Stimulated activated CD4-positive, alpha-beta T cell treated with anti-CD3 and anti-CD28 coated beads, Interleukin-1b, Interleukin-23, amount 100 ng/mL, for 48 hours (primary cell): ENCODE measurements around the gene WFDC1.
A peak's percentile ranks its signal among the peaks of the same experiment; 100 is the strongest.

ENCODE experiments used
- DNase-seq: peaks from one replicate; pipeline ENCODE4 v3.0.0-alpha.2; 2020

WFDC1 gene, protein sequence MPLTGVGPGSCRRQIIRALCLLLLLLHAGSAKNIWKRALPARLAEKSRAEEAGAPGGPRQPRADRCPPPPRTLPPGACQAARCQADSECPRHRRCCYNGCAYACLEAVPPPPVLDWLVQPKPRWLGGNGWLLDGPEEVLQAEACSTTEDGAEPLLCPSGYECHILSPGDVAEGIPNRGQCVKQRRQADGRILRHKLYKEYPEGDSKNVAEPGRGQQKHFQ

DNA sequence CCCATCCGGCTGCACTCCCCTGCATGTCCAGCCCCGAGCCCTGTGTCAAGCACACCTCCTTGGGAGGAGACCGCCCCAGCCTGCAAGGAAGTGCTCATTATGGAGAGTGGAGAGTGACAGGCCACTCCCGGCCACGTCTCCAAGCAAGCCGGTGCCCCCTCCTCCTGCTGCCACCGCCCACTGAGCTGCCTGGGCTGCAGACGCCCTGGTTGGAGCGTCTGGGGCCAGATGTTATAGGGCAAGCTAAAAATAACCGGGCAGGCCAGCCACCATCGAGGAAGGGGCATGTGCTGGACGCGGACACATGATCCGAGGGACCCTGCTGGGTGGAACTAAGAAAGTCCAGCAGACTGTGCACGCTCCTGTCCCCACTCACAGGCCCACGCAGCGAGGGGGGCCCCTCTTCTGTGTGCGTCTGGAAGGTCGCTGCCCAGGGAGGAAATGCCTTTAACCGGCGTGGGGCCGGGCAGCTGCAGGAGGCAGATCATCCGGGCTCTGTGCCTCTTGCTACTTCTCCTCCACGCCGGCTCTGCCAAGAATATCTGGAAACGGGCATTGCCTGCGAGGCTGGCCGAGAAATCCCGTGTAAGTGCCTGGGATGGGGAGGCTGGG, at the start of gene WFDC1:
Gene WFDC1 (plus strand): TSS at position 348 of the 612 bp plus-strand sequence. CDS start 94 bp downstream, at position 442.
- DNase-seq = no peak

DNA sequence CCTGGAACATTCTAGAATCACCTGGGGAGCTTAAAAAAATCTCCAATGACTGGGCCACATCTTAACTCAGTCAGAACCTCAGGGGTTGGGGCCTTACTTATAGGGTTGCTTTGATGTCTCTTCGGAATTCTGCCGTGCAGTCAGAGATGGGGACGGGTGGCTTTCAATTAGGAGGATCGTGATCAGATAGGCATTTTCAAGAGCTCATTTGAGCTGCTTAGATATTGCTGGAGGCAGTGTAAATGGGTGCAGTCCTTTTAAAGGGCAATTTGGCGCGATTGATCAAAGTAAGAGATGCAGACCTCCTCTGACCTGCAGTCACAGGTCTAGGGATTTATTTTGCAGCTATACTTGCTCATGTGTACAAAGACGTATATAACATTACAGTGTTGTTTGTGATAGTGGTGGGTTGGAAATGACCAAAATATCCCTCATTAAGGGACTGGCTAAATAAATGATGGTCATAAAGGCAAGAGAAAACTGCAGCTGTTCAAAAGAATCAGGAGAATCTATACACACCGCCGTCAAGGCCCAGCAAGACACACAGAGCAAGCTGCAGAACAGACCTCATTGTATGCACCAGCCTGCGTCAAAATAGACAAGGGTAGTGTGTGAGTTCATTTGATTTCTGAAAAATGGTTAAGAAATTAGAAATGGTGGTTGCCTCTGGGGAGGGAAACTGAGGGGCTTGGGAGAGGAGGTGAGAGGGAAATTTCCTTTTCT, 48.6 kb upstream of the WFDC1 start:
- DNase-seq = no peak

DNA sequence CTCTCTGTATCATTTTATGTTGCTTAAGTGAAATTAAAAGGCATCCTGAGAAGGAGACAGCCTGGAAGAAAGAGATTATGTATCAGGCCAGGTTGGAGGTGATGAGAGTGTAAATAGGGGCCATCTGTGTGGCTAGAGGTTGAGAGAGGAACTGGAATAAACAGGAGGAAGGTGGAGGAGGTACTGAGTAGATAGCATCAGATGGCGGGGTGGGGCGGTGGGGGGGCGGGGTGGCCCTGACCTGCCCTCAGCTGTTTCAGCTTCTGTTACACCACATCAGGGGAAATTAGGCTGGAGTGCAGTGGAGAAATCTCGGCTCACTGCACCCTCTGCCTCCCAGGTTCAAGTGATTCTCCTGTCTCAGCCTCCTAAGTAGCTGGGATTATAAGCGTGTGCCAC, 48.0 kb upstream of the WFDC1 start:
- no peak for DNase-seq

DNA sequence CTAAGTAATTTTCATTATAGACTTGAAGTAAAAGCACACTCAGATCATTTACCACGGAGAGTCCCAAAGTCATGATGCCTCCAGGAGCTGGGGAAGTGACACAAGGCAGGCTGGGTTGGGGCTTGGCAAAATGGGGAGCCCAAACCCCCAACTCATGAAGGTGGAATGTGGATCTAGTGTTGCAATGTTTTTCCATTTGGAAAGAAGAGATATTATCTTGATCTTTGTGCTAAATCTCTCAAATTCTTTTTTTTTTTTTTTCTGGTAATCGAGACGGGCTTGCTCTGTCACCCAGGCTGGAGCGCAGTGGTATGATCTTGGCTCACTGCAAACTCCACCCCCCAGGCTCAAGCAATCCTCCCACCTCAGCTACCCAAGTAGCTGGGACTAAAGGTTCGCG, 47.3 kb upstream of the WFDC1 start:
- no peak for DNase-seq

DNA sequence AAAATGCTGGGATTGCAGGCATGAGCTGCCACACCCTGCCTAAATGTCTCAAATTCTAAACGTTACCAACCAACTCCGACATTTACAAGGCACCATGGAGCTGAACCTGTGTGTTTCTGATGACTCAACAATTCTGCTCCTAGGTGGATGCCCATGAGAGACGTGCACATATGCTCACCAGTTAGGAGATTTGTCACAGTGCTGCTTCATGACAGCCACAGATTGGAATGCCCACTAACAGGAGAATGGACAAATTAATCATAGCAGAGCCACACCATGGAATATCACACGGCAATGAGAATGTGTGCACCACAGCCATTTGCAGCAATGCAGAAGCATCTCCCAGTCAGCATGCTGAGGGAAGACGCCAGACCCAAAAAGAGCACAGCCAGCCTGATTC, 46.8 kb upstream of the WFDC1 start:
- DNase-seq = no peak

DNA sequence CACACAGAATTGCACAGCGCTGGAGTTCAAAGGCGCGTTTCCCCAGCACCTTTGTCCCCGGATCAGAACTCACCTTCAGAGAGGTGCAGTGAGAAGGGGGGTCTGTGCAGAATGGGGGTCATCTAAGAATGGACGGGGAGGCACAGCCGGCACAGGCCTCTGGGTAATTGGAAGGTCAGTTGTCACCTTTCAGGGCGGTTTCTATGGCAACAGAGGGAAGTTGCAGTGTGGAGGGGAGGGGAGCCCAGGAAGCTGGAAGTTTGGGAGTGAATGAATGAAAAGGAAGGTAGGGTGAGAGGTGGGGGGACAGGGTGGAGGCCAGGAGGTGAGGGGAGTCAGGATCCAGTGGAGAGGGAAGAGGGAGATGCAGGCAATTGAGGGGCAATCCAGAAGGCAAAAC, 42.5 kb upstream of the WFDC1 start:
- no peak for DNase-seq

DNA sequence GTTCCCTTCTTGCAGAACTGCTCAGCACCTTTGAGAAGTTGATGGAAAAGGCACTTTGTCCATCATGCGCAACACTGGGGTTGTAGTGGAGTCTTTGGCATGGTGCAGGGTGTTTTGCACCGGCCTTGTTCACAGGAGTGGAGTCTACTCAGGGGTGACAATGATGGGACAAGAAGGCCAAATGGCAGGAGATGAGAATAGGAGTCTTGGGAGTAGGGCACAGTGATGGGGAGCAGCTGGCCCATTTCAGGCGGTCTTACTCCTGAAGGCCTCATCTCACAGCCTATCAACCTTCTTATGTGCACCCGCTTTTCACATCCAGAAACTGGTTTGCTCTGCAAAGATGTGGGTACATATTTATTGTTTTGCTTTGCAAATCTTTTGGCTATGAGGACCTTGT, 41.5 kb upstream of the WFDC1 start:
- no peak for DNase-seq

DNA sequence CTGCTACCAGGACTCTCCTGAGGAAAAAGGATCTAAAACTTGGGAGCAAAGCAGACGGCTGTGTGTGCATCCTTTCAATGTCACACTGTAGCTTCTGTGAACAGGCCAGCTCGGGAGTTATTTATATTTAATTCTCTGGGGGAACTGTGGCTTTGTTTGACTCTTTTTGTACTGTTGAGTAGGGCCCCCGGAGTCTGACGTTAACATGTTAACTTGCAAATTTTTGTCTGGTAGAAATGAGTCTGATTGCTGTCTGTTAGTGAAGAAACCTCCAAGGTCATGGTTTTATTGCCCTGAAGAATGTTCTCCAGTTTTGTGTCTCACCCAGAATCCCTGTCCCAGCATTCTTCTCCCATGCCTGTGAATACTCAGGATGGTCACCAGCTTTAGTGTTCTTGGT, 40.6 kb upstream of the WFDC1 start:
- DNase-seq = no peak

DNA sequence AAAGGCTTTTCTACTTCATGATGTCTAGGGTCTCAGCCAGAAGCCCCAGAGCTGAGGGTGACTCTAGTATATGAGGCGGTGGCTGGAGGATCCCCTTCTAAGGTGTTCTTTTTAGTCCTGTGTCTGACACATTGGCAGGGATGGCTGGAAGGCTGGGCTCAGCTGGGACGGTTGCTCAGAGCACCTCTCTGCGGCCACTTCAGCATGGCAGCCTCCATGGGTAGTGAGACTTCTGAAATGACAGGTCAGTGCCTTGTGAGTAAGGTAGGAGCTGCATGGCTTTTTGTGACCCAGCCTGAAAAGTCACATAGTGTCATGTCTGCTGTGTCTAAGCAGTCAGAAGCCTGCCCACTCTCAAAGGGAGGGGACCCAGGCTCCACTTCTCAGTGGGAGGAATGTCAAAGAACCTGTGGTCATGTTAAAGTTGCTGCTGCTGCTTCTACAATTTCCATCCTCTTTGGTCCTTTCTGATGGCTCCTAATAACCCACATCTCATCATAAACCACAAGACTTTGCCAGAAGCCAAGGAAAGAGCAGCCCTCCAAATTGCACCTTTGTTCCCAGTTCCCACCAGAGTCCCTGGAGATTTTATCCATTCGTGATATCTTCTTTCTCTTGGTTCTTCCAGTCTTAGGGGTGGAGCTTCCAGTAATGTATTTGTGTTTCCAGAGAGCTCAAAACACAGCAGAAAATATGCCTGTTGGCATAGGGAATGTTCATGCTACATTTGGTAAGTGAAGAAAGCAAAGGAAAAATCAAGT, 39.4 kb upstream of the WFDC1 start:
- no peak for DNase-seq

DNA sequence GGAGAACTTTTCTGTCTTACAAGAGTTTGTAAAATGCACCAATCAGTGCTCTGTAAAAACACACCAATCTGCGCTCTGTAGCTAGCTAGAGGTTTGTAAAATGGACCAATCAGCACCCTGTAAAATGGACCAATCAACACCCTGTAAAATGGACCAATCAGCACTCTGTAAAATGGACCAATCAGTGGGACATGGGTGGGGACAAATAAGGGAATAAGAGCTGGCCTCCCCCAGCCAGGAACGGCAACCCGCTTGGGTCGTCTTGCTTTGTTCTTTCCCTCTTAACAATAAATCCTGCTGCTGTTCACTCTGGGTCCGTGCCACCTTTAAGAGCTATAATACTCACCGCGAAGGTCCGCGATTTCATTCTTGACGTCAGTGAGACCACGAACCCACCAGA, 36.4 kb upstream of the WFDC1 start:
- DNase-seq = no peak

DNA sequence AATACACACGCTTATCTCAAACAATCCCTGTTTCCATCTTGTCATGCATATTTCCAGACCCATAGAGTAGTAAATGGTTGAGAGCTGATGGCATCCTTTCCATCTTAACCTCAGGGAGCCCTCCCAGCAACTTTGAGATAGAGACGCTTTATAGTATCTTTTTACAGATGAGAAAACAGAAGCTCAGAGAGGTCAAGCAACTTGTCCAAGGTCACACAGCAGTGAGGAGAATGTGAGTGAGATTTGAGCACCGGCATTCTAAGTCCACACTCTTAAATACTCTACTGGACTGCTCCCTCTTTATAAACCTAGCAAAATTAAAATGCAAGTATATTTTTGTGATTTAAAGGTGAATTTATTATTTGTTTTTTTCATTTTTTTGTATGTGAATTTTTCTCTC, 35.0 kb upstream of the WFDC1 start:
- no peak for DNase-seq

DNA sequence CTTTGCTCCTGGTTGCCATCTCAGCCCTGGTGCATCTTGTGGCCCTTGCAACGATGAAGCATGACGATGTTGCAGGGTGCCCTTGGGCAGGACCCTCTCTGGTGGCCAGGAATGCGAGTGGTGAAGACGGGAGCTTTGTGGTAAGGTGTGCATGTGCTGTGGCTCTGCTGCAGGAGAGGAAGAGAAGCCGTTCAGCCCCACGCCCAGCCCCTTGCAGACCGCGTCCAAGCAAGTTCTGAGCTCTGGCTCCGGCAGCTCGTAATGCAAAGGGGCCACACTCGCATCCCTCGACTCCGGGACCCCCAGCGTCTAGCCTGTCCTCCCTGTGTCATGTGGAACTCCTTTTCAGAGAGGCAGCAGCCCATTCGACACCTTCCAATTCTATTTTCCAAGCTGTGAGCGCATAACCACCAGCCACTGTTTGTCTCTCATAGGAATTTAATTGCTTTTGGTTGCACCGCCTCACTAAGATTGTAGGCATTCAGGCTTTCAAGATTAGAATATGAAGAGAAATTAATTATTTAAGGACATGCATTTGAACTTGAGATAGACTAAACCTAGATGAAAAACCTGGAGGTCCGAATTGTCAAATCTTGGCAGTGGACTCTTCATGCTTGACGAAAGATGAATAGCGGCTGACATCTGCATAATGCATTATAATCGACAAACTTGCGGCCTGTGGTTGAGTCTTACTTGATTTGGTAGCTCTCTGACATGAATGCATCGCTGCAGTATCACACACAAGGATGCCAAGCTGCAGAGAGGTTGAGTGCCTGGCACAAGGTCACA, 33.7 kb upstream of the WFDC1 start:
- DNase-seq = no peak

DNA sequence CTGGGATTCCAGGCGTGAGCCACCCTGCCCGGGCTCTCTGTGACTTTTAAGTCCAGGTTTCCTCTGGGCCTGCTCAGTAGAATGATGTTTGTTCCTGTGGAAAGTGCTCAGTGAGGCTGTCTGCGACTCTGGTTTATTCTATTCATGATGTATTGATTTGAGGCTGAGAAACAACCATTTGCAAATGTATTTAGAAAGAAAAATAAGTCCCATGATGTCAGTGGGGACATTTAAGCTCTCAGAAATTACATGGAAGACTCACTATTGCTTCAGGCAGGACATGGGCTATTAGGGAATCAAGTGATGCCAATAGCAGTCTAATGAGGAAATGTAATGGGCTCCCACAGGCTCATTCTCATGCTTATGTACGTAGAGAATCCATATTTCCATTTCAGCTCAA, 32.6 kb upstream of the WFDC1 start:
- no peak for DNase-seq

DNA sequence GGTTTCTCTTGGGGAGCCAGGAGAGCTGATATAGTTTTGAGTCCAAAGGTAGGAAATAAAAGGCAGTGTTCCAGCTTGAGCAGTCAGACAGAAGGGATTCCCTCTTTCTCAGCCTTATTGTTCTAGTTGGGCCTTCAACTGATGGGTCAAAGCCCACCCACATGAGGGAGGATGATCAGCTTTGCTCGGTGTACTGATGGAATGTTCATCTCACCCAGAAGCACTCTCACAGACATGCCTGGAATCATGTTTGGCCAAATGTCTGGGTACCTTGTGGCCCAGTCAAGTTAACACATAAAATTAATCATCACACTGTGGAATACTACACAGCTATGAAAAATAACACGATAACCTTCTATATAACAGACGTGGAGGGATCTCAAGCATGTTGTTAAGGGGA, 31.7 kb upstream of the WFDC1 start:
- DNase-seq = no peak

DNA sequence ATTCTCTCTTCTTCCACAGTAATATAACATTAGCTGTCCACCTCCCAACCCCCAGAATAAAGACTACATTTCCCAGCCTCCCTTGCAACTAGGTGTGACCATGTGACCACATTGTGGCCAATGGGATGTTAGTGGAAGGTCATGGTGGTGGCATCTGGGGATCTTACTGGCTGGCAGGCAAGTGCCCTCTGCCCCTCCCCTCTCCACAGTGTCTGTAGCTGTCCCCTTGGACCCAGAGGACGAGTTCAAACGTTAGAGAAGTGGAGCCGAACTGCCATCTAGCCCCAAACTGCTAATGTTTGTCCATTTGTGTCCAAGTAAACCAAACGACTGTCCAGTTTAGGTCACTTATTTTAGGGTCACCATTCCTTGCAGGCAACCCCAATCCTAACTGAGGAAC, 28.2 kb upstream of the WFDC1 start:
- peak; percentile 32 for DNase-seq

DNA sequence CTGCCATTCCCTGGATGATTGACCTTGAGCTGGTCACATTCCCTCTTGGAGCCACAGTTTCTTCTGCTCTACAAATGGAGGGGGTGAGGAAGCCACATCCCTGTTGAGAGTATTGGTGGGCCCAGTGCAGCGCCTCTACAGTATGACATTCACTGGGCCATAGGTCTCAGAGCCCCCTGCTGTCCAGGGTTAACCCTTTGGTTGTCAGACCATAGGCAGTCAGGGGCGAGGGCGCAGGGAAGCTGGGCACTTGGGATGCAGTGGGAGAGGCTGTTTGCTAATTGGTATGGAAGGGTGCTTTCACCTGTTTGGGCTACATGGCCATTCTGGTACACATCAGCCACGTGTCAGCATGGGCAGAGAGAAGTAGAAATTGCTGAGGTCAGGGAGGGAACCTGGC, 27.3 kb upstream of the WFDC1 start:
- no peak for DNase-seq

DNA sequence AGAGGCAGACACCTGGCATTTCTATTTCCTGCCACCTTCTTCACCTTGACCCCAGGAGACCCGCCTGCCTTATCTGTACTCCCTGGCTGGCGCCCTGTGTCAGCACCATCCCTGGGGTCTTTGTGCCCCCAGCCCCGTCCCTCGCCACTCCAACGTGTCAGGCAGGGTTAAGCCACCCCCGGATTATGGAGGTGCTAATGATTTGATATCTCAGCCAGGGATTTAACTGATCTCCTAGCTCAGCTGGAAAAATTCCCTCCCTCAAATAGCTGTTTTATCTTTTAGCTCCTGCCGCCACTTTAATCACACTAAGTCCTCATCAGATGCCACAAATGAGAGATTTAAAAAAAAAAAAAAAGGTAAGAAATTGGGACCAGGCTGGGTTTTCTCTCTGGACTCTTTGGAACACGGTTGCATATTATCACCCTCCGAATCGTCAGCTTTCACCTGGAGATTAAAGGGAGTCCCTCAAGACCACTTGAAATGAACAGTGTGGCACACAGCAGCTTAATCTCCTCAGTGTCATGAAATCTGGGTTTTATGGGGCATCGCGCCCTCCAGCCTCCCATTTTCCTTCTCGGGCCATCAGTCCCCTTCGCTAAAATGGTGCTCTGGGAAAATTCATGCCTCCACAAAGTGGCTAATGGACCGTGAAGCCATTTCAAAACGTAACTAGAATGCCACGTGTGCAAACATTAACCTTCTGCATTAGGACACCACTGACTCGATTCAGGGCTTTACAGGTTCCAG, 26.2 kb upstream of the WFDC1 start:
- no peak for DNase-seq

DNA sequence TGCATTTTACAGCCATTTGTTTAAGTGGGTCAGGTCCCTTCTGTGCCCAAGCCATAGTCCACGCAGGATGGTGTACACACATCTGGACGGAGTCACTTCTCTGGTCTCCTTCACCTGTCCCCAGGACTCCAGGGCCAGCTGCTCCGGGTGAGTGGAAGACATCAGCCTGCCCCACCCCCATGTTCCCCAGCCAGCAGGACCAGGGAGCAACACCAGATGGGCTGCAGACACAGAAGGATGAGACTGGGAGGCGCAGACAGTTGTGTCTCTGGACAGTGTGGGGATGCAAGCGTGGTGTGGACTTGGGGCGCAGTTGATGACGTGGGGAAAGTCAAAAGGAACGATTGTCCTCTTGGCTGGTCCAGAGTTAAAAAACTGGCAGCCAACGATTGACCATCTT, 24.6 kb upstream of the WFDC1 start:
- DNase-seq = no peak

DNA sequence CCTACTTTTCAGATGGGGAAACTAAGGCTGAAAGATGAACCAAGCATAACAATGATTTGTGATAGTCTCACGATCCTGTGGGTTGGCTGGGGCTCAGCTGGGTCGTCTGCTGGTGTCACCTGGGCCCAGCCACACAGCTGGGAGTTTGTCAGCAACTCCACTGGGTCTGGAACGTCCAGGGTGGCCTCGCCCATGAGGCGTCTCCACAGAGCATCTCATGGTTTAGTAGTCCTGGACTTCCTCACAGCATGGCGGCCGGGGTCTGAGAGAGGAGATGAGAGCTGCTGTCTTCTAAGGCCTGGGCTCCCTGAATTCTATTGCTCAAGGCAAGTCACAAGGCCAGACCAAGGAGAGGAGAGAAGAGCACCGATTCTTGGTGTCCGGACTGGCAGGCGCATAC, 24.1 kb upstream of the WFDC1 start:
- DNase-seq = no peak

DNA sequence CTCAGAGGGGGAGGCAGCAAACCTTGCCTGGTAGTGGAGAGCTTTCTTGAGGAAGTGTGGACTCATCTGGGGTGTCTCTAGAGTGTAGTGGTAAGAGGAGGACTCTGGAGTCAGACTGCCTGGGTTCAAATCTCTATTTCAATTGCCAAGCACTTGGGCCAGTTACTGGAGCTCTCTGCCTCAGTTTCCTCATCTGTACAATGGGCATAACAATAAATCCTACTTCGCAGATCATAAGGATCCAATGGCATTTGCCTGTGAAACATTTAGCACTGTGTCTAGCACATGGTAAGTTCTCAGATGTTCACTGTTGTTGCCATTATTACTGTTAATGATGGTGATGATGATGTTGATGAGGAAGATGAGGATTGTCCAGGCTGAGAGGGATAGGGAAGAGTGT, 23.6 kb upstream of the WFDC1 start:
- DNase-seq = no peak

DNA sequence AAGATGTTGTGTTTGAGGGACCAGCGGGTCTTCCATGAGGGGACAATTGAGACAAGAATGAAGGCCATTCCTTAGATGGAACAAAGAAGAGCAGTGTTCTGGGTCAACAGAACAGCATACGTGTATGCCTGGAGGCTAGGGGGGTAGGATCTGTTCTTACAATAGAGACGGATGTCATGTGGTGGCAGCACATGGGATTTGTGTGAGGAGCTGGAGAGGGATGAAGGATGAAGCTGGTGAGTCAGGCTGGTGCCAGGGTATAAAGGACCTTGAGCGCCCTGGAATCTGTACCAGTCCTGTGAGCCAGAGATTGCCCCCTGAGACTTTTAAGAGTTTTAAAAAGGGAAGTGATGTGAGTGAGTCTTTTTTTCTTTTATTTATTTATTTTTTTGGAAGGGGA, 22.8 kb upstream of the WFDC1 start:
- DNase-seq = no peak

DNA sequence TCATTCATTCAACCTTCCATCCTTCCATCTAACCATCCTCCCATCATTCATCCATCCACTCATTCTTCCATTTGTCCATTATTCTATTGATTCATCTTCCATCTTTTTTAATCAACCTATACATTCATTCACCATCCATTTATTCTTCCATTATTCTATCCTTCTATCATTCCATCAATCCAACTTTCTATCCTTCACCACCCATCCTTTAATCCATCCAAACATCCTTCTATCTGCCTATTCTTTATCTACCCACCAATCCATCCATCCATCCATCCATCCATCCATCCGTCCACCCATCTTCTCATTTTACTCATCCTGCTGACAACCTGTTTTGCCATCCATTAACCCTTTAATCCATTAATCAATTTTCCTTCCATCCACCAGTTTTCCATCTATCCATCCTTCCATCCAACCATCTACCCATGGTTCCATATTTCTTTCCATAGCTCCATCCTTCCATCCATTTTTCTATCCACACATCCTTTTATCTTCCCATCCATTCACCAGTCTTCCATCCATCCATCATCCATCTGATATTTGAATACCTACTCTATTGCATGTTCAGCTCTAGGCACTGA, 21.8 kb upstream of the WFDC1 start:
- no peak for DNase-seq
